HG03045 (cell line): ENCODE data around the gene SURF2.

Experiments used
- ATAC-seq: cut with Tn5 transposase; IDR thresholded peaks from one replicate; pipeline ENCODE4 v1.9.1; 2021; ENCODE audit warnings: mild to moderate bottlenecking, moderate library complexity; ENCODE audit not compliant: unreplicated experiment

The SURF2 gene

GRCh38 chr9:133353548-133353947, 2.8 kb upstream of the SURF2 start:
- ATAC-seq = no peak

DNA sequence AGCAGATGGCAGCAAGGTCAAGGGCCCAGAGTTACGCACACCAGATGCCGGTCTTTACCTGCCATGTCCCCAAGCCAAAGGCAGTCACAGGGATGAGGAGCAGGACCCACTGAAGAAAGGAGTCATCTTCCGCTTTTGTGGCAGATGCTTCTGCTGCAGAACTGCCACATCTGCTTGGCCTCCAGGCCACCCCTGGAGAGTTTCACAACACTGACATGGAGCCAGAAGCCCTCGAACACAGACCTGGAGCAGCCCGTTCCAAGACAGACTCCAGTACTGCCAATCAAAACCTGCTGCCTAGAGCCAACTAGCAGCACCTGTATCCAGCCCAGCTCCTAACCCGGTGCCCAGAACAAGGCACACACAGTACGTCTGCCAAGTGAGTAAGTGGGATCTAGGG, 1.6 kb upstream of the SURF2 start:
- ATAC-seq = no peak

GRCh38 chr9:133355881-133356357, 431 bp upstream of the SURF2 start:
- ATAC-seq = peak; percentile 32

- ATAC-seq = no peak
Measured at GRCh38 chr9:133357656-133358055, 1.3 kb downstream of the SURF2 start.

DNA sequence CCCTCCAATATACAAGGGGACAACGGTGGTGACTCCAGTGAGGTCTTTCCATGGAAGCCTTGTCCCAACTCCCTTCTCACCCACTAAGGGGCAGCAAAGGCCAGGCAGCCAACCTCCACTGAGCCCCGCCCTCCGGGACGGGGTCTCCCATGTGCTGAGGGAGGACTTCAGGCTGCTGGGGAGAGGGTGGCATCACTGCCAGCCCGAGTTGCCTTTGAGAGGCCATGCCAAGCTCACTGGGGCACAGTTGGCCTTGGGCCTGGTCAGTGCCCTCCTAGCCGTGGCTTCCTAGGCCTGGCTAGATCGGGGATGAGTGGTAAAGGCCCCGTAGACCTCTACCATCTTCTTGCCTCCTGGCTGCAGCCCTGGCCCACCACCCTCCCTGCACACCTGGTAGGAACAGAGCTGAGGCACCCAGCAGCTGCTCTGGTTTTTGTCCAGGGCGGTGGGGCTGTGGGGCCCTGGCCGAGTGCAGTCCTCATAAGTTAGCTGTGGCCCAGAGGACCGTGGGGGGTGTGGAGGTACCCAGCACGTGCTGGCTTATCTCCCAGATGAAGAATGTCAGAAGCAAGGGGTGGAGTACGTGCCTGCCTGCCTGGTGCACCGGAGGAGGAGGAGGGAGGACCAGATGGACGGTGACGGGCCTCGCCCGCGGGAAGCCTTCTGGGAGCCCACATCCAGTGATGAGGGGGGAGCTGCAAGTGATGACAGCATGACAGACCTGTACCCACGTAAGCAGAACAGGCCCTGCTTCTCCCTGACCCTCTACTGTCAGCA, 3.2 kb downstream of the SURF2 start:
- no peak for ATAC-seq

GRCh38 chr9:133360400-133361393, 4.3 kb downstream of the SURF2 start:
- ATAC-seq = no peak

- ATAC-seq = no peak
Measured at GRCh38 chr9:133361507-133362092, 5.2 kb downstream of the SURF2 start.

DNA sequence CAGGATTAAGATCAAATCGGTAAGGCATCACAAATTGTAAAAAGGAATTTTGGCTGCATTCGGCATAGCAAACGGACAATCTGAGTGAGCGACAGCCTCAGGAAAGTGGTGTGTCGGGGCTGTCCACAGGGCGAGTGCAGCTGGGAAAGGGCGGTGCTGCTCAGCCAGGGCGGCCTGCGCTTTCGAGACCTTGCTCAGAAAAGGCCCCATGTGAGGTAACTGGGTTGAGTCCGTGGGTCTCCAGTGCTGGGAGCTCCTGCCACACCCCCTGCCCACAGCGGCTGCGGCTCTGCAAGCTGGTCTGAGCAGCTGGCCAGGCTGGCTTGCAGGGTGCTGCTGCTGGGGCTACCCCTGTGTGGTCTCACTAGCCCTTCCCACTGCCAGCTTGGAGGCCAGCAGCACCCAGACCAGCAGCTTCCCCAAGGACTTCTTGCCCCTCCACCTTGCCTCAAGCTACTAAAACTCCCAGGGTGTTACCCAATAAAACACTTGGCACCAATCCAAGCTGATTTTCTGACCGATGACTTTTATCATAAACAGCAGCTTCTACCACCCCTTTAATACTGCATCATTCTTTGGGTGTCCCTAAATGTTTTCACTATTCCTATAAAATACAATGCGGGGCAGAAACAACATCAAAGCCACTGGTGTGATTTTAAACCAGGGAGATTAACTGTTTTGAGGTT, 6.2 kb downstream of the SURF2 start:
- ATAC-seq = no peak

- ATAC-seq = no peak
Measured at GRCh38 chr9:133366435-133366834, 10.1 kb downstream of the SURF2 start.

GRCh38 chr9:133367221-133367620, 10.9 kb downstream of the SURF2 start:
- no peak for ATAC-seq

GRCh38 chr9:133367778-133368177, 11.4 kb downstream of the SURF2 start:
- ATAC-seq = no peak

- no peak for ATAC-seq
Measured at GRCh38 chr9:133368249-133368881, 12.0 kb downstream of the SURF2 start.

DNA sequence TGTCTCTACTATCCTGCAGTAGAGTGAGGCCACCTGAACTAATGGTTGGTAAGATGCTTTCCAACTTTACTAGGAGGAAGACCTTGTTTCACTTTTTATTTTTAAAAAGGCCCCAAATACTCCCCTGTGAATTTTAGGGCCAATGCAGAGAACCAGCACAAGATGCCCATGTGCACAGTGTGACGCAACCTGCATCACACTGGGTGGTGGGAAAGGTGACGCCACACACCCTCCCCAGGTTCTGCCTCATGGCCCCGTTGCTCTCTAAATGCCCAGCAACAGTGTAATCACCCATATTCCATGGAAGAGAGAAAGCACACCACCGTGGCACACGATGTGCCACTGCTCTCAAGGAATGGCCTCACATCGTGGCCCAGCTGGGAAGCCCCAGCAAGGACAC, 13.1 kb downstream of the SURF2 start:
- no peak for ATAC-seq

DNA sequence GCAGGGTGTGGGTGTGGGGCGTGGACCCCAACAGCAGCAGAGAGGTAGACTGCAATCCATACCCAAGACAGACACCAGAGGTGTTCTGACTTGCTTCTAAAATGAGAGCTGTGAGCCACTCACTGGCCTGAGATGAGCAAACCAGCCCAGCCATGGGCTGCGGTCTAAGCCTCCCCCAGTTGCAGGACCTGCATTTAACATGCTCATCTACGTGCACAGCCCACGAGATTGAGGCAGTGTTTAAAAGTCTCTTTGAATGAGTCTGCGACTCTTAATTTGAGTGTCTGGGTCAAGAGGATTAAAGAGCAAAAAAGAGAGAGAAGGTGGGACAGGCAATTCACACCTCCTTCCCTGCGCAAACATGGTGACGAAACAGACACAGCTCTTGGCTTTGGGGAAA, 13.6 kb downstream of the SURF2 start:
- no peak for ATAC-seq

DNA sequence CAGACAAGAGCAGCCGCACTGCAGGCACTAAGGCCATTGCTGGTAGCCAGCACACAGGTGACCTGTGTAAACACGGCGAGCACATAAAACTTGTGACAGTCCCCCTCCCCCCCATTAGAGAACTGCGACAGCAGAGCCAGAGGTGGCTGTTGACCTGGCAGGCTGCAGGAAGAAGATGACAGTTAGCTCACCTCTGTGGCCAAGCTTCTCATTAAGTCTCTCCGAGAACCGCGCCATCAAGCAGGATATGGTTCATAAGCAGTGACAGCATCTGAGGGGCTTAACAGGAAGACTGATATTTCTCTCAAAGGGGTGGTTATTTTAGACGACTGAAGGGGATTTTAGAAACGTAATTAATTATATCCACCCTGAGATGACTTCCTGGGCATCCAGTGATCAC, 14.3 kb downstream of the SURF2 start:
- no peak for ATAC-seq

DNA sequence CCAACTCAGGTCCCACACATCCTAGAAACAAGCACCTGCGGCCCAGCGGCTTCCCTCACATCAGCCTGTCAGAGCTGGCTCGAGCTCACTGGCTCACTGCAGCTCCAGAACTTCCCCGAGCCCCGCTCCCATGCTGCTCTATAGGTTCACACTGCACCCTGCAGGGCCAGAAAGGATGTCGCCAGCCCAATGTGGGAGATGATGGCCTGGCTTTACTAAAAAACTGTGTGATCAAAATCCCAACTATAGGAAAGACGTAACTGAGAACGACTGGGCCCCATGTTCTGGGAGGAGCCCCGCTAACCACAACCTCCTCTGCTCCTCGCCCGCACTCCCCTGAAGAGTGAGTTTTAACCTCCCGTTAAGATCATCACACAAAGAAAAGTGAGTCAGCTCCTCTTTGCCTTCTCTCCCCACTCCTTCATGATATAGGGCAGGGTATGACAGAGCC, 14.9 kb downstream of the SURF2 start:
- ATAC-seq = no peak

DNA sequence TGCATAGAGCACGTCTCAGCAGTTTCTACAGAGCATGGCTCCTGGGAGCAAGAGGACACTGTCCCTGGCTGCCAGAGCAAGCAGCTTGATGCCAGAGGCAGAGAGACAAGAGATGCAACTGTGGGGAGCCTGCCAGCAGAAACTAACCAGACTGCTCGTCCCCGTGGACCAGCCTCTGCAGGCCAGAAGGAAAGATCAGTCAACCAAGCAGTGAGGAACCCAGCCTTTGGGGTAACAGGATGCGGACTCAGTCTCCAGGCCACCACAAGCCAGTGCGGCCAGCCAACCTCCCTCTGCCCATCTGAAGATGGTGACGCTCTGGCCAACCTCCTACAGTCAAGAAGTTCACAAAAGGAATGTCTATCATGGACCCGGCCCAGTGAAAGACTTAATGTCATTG, 15.8 kb downstream of the SURF2 start:
- ATAC-seq = no peak

DNA sequence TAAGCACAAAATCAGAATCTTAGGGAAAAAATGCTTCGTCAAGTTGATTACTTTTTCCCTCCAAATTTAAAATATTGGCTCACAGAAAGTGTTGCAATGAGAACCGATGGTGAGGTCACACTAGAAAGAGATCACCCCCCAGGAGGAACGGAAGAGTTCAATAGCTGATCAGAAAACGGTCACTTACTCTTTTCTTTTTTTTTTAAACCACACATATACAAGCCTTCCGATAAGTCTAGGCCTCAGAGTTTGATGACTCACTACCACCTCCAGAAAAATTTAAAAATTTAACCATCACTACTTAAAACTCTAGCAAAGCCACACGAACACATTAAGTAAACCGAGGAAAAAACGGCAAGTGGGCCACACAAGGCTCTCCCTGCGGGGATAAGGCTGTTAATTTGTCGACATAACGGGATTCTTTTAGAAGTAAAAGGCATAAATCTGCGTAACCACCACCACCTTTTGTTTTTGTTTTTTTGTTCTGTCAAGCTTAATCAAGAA, 18.3 kb downstream of the SURF2 start:
- no peak for ATAC-seq

DNA sequence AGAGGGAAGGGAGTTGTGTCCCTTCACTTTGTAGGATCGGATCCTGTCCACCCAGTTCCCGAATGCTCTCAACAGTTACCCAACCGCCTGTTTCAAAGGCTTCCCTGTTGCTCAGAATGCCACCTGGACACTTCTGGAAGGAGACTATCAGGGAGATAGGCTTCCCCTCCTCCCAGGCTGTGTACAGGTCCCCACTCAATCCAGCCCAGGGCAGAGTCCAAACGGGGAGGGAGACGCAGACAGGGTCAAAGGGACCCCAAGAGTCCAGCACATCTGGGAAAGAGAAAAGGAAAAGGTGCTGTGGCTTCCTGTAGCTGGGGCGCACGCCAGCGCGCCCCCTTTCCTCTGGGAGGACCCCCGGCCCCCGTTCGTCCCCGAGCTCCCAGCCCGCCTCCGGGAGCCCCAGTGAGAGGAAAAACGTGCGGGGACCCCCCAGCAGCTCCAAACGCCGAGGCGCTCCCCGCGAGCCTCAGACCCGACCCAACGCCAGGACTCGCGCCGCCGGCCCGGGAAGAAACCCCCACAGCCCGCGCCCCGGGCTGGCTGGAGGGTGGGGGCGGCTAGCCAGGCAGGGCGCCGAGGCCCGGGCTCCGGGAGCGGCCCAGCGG, 18.9 kb downstream of the SURF2 start:
- ATAC-seq = peak; percentile 15
